Measurements from ENCODE around the gene RNF6.

The RNF6 gene

DNA sequence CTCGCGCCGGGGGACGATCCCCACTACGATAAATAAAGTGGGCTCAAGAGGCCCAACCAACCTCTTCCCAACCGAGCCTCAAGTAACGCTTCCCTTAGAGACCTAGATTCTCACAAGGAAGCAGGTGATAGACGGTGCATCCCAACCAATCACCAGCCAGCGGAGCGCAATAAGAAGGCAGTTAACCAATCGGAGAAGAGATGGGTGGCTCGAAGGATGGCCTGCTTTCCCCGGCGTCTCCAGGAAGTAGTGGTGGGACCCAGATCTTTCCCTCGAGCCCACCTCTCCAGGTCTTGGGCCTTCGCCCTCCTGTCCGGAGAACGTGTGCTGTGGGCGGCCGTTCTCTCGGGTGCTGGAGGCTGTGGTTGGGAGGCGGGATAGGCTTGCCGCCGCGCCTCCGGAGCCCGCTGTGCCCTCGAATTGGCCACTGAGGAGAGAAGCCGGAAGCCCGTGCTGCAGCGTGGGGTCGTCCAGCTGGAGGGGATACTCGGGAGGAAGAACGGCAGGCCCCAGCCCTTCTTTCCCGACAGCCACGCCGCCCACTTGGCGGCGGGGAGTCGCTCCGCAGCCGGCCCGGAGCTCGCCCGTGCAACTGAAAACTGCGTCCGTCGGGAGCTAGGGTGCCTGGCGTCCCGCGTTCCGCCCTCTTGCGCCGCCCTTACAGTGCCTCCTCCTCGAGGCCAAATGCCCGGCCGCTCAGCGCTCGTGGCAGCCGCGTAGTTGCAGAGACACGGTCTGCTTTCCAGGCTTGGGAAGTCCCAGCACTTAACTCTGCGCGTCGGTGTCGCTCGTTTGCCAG, at the start of gene RNF6:
TSS of gene RNF6 (minus strand) at position 594 of the 799 bp plus-strand sequence. CDS start 2,665 bp downstream, outside the sequence.
- Histone ChIP-seq H3K9ac (ENCODE audit: insufficient read length, low read depth) (peak within 1 kb of the TSS; percentile 93), H3K9me3 (ENCODE audit: insufficient read depth, low read length) (no peaks in the 10 kb centered on the region)
- no peak for TF ChIP-seq YY1 (IDR thresholded peaks at IDR 0.05; ENCODE audit: insufficient read depth, insufficient read length)
- TF ChIP-seq ZNF274 (IDR thresholded peaks at IDR 0.05; ENCODE audit: low read depth, low read length) = no peak
- no peak for TF ChIP-seq SUZ12 (IDR thresholded peaks at IDR 0.05; ENCODE audit: extremely low read depth, insufficient read depth, insufficient read length)

DNA sequence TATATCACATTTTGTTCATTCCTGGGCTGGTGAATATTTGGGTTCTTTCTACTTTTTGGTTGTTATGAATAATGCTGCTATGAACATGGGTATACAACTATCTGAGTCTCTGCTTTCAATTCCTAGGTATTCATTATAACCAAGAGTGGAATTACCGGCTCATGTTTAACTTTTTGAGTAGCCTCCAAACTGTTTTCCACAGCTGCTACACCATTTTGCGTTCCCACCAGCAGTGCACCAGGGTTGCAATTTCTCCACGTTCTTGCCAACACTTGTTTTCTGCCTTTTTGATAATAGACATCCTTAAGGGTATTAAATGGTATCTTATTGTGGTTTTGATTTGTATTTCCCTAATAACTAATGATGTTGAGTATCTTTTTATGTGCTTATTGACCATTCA, 48.6 kb upstream of the RNF6 start:
- Histone ChIP-seq H3K4me1 (ENCODE audit: insufficient read depth, insufficient read length) (no peaks in the 10 kb centered on the region), H3K27me3 (ENCODE audit: insufficient read depth, insufficient read length) (no peaks in the 10 kb centered on the region), H3K36me3 (ENCODE audit: insufficient read depth, insufficient read length, low read length) (no peaks in the 10 kb centered on the region), H3K9ac (ENCODE audit: insufficient read length, low read depth) (no peak overlapping the region), H3K4me3 (ENCODE audit: insufficient read length, low read depth) (no peak overlapping the region), H3K9me3 (ENCODE audit: insufficient read depth, low read length) (no peaks in the 10 kb centered on the region)
- TF ChIP-seq ZNF274 (IDR thresholded peaks at IDR 0.05; ENCODE audit: low read depth, low read length) (no peak), SUZ12 (IDR thresholded peaks at IDR 0.05; ENCODE audit: extremely low read depth, insufficient read depth, insufficient read length) (no peak), YY1 (IDR thresholded peaks at IDR 0.05; ENCODE audit: insufficient read depth, insufficient read length) (no peak)
- no peak for DNase-seq (ENCODE audit: low read depth, low spot score)

More for the DNA sequence above, at the start of gene RNF6:
- Histone ChIP-seq H3K4me1 (ENCODE audit: insufficient read depth, insufficient read length) (no peaks in the 10 kb centered on the region), H3K4me3 (ENCODE audit: insufficient read length, low read depth) (peak within 1 kb of the TSS; percentile 91), H3K36me3 (ENCODE audit: insufficient read depth, insufficient read length, low read length) (peaks cover 36% of the 10 kb centered on the region), H3K27me3 (ENCODE audit: insufficient read depth, insufficient read length) (no peaks in the 10 kb centered on the region)
- peak; percentile 89 for DNase-seq (ENCODE audit: low read depth, low spot score)

DNA sequence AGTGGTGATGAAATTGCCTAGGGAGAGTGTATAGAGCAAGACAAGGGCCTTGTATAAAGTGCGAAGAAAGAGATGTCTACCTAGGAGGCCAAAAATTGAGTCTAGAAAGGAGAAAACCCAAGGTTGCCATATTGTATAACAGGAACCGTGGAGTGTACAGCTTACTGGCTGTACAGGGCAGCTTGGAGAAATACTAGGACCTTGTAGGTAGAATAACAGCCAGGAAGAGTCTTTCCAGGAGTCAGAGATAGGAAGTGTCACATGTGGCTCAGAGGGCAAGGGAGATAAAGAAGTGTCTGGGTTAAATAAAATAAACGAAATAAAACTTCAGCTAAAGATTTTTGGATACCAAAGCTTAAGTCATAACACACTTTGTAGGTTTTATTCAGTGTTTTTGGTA, 44.2 kb upstream of the RNF6 start:
- H3K9ac ChIP-seq (ENCODE audit: insufficient read length, low read depth) = no peak overlapping the region
- TF ChIP-seq YY1 (IDR thresholded peaks at IDR 0.05; ENCODE audit: insufficient read depth, insufficient read length) (no peak), SUZ12 (IDR thresholded peaks at IDR 0.05; ENCODE audit: extremely low read depth, insufficient read depth, insufficient read length) (no peak), ZNF274 (IDR thresholded peaks at IDR 0.05; ENCODE audit: low read depth, low read length) (no peak)
- H3K27me3 ChIP-seq (ENCODE audit: insufficient read depth, insufficient read length) = no peaks in the 10 kb centered on the region
- H3K4me3 ChIP-seq (ENCODE audit: insufficient read length, low read depth) = no peak overlapping the region
- no peak for DNase-seq (ENCODE audit: low read depth, low spot score)
- H3K36me3 ChIP-seq (ENCODE audit: insufficient read depth, insufficient read length, low read length) = no peaks in the 10 kb centered on the region
- H3K9me3 ChIP-seq (ENCODE audit: insufficient read depth, low read length) = no peaks in the 10 kb centered on the region
- H3K4me1 ChIP-seq (ENCODE audit: insufficient read depth, insufficient read length) = no peaks in the 10 kb centered on the region

DNA sequence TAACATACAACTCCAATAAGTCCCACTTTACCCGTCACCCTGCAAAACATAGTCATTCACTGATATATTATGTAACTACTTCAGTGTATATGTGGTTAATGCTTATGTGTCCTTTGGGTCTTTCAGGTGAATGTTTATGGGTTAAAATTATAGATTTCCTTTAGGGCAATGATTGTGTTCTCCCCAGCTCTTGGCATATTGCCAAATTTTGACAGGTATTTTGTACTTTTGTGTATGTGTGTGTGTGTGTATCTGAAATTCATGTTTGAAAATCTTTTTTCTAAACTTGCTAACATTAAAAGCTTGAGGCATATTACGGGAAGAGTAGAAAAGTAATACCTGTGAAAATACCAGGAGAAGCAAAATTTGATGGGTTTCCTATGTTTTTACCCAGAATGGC, 40.0 kb upstream of the RNF6 start:
- Histone ChIP-seq H3K4me1 (ENCODE audit: insufficient read depth, insufficient read length) (no peaks in the 10 kb centered on the region), H3K4me3 (ENCODE audit: insufficient read length, low read depth) (no peak overlapping the region), H3K9me3 (ENCODE audit: insufficient read depth, low read length) (no peaks in the 10 kb centered on the region), H3K27me3 (ENCODE audit: insufficient read depth, insufficient read length) (no peaks in the 10 kb centered on the region), H3K36me3 (ENCODE audit: insufficient read depth, insufficient read length, low read length) (no peaks in the 10 kb centered on the region), H3K9ac (ENCODE audit: insufficient read length, low read depth) (no peak overlapping the region)
- TF ChIP-seq SUZ12 (IDR thresholded peaks at IDR 0.05; ENCODE audit: extremely low read depth, insufficient read depth, insufficient read length) = no peak
- no peak for TF ChIP-seq ZNF274 (IDR thresholded peaks at IDR 0.05; ENCODE audit: low read depth, low read length)
- TF ChIP-seq YY1 (IDR thresholded peaks at IDR 0.05; ENCODE audit: insufficient read depth, insufficient read length) = no peak
- no peak for DNase-seq (ENCODE audit: low read depth, low spot score)

DNA sequence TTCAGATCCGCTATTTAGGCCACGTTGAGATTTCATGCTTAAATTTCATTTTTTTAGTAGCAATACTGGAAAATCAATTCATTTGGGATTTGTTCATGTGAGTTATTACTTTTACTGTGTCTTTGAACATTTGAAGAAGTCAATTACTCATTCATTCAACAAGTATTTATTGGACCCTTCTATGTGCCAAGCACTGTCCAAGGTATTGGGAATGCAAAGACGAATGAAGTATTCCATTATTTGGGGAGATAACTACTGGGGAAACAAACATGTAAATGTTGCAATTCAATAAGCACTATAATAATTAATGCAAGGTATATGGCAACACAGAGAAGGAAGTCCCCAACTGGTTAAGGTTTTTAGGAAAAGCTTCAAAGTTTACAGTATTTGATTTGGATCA, 37.5 kb upstream of the RNF6 start:
- DNase-seq (ENCODE audit: low read depth, low spot score) = no peak
- no peaks in the 10 kb centered on the region for H3K4me1 ChIP-seq (ENCODE audit: insufficient read depth, insufficient read length)
- H3K36me3 ChIP-seq (ENCODE audit: insufficient read depth, insufficient read length, low read length) = no peaks in the 10 kb centered on the region
- H3K9me3 ChIP-seq (ENCODE audit: insufficient read depth, low read length) = no peaks in the 10 kb centered on the region
- no peak overlapping the region for H3K9ac ChIP-seq (ENCODE audit: insufficient read length, low read depth)
- H3K27me3 ChIP-seq (ENCODE audit: insufficient read depth, insufficient read length) = no peaks in the 10 kb centered on the region
- TF ChIP-seq YY1 (IDR thresholded peaks at IDR 0.05; ENCODE audit: insufficient read depth, insufficient read length) = no peak
- no peak for TF ChIP-seq SUZ12 (IDR thresholded peaks at IDR 0.05; ENCODE audit: extremely low read depth, insufficient read depth, insufficient read length)
- H3K4me3 ChIP-seq (ENCODE audit: insufficient read length, low read depth) = no peak overlapping the region

DNA sequence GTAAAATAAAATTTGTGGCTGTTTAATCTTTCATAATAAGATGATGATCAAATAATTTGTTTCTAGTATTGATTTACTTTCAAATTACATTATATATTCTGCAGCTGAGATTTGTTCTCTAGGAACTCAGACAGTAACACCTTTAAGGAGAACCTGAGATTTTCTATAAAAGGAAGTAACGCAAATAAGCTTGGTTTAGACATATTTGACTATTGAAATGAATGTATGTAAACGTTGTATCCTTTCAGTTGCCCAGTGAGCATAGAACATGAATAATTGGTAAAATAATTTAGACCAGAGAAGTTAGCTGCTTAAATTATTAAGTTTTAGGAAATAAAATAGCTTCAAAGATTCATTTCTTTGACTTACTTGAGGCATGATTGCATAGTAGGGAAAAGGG, 34.9 kb upstream of the RNF6 start:
- DNase-seq (ENCODE audit: low read depth, low spot score) = no peak
- Histone ChIP-seq H3K9me3 (ENCODE audit: insufficient read depth, low read length) (no peaks in the 10 kb centered on the region), H3K4me3 (ENCODE audit: insufficient read length, low read depth) (no peak overlapping the region), H3K9ac (ENCODE audit: insufficient read length, low read depth) (no peak overlapping the region), H3K4me1 (ENCODE audit: insufficient read depth, insufficient read length) (no peaks in the 10 kb centered on the region), H3K27me3 (ENCODE audit: insufficient read depth, insufficient read length) (no peaks in the 10 kb centered on the region), H3K36me3 (ENCODE audit: insufficient read depth, insufficient read length, low read length) (no peaks in the 10 kb centered on the region)
- TF ChIP-seq SUZ12 (IDR thresholded peaks at IDR 0.05; ENCODE audit: extremely low read depth, insufficient read depth, insufficient read length) = no peak
- no peak for TF ChIP-seq YY1 (IDR thresholded peaks at IDR 0.05; ENCODE audit: insufficient read depth, insufficient read length)
- TF ChIP-seq ZNF274 (IDR thresholded peaks at IDR 0.05; ENCODE audit: low read depth, low read length) = no peak

DNA sequence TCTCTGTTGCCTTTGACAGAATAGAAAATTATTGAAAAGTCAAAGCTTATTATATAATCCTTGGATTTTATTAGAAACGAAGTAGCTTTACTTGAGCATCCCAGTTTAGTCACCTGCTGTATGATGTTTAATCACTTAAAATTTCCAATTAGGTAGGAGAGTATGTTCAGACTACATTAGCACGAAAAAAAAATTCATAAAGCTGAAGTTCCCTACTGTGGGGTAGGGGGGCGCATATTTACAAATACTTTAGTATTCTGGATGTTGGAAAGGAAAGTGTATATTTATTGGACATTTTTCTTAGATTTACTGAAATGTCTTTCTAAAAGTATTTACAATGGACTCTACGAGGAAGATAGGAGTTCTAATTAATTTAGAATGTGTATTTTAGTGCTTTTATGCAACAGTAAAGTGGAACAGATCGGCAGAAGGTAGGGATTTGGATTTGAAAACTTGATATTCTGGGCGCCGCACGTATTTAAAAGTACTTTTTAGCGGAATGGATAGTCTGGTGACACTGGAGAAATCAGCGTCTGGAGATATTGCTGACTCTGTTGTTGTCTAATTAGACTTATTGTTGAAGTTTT, 33.7 kb upstream of the RNF6 start:
- Histone ChIP-seq H3K27me3 (ENCODE audit: insufficient read depth, insufficient read length) (no peaks in the 10 kb centered on the region), H3K9ac (ENCODE audit: insufficient read length, low read depth) (no peak overlapping the region), H3K36me3 (ENCODE audit: insufficient read depth, insufficient read length, low read length) (no peaks in the 10 kb centered on the region), H3K4me3 (ENCODE audit: insufficient read length, low read depth) (peak overlapping the region; percentile 79), H3K4me1 (ENCODE audit: insufficient read depth, insufficient read length) (no peaks in the 10 kb centered on the region), H3K9me3 (ENCODE audit: insufficient read depth, low read length) (no peaks in the 10 kb centered on the region)
- TF ChIP-seq SUZ12 (IDR thresholded peaks at IDR 0.05; ENCODE audit: extremely low read depth, insufficient read depth, insufficient read length) (no peak), ZNF274 (IDR thresholded peaks at IDR 0.05; ENCODE audit: low read depth, low read length) (no peak), YY1 (IDR thresholded peaks at IDR 0.05; ENCODE audit: insufficient read depth, insufficient read length) (no peak)
- DNase-seq (ENCODE audit: low read depth, low spot score) = no peak
